Epithelial cell of esophagus (primary cell): ENCODE data around the gene EDN2.
A peak's percentile ranks its signal among the peaks of the same experiment; 100 is the strongest.

ENCODE experiments used
- DNase-seq: peaks from one replicate; pipeline ENCODE4 v3.0.0; 2010; ENCODE audit warnings: low read depth
- H3K4me3 ChIP-seq: 2 replicates; pipeline ENCODE4 v1.5.1; 2011; ENCODE audit warnings: mild to moderate bottlenecking, low read length, control low read depth
- TF ChIP-seq, protein P1 (sequence below): IDR thresholded peaks from 2 replicates; pipeline ENCODE4 v1.5.1; 2011; ENCODE audit warnings: low read depth, mild to moderate bottlenecking, low read length, control low read depth, inconsistent platforms; ENCODE audit not compliant: insufficient read depth; ENCODE audit errors: missing control alignments

The EDN2 gene

DNA sequence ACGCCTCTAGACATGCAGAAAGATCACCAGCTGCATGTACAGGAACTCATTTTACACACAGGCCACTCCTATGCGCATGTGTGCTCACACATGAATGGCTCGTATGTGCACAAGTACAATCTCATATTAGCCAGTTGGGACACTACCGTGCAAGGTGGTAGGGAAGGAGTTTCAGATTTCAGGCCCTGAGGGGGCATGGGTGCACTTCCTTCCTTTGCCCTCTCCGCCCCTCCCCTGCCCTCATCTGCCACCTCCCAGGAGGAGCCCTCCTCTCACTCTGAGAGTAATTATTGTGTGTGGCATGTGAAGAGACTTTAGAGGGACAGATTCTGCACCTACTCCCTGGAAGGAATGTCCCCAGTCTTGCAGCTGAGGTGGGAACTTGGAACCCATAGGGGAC is 14.8 kb downstream of the EDN2 start:
- TF ChIP-seq, protein P1, sequence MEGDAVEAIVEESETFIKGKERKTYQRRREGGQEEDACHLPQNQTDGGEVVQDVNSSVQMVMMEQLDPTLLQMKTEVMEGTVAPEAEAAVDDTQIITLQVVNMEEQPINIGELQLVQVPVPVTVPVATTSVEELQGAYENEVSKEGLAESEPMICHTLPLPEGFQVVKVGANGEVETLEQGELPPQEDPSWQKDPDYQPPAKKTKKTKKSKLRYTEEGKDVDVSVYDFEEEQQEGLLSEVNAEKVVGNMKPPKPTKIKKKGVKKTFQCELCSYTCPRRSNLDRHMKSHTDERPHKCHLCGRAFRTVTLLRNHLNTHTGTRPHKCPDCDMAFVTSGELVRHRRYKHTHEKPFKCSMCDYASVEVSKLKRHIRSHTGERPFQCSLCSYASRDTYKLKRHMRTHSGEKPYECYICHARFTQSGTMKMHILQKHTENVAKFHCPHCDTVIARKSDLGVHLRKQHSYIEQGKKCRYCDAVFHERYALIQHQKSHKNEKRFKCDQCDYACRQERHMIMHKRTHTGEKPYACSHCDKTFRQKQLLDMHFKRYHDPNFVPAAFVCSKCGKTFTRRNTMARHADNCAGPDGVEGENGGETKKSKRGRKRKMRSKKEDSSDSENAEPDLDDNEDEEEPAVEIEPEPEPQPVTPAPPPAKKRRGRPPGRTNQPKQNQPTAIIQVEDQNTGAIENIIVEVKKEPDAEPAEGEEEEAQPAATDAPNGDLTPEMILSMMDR = no peak
- no peak for DNase-seq
- no peak overlapping the region for H3K4me3 ChIP-seq

- TF ChIP-seq, protein P1 = no peak
- no peak overlapping the region for H3K4me3 ChIP-seq
- no peak for DNase-seq
Measured at GRCh38 chr1:41468122-41468762, 16.2 kb downstream of the EDN2 start.

DNA sequence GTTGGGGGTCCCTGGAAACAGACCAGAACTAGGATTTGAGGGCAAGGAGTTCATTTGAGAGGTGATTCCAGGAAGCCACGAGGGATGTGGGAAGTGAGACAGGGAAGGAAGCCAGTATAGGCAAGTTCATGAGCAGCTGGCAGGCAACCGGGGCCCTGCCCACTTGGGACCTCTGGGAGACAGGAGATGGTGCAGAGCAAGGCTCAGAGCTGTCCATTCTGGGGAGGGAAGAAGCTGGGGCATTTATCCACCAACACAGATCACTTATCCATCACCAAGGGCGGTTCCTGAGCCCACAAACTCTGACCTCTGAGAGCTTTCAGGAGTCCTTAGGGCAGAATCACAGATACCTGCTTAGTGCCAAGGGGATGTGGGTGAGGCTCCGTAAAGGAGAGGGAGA is 16.8 kb downstream of the EDN2 start:
- TF ChIP-seq, protein P1 = no peak
- no peak for DNase-seq
- no peak overlapping the region for H3K4me3 ChIP-seq

- DNase-seq = no peak
- TF ChIP-seq, protein P1 = no peak
Measured at GRCh38 chr1:41466146-41466545, 18.3 kb downstream of the EDN2 start.

DNA sequence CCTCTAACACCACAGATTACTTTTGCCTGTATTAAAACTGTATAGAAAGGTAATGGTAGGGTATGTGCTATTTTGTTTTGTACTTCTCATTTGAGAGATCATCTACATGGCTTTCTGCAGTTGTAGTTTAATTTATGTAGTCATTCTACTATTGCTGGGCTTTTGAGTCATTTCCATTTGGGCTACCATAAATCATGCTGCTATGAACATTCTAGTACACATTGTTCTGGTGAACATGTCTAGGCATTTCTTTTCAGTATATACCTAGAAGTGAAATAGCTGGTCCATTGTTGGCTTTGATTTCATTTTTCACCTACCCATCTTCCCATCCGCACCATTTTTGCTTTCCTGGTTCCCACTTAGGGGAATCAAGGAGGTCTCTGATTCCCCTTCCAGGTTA is 18.7 kb downstream of the EDN2 start:
- TF ChIP-seq, protein P1 = no peak
- H3K4me3 ChIP-seq = no peak overlapping the region
- peak; percentile 58 for DNase-seq

More at GRCh38 chr1:41466146-41466545, 18.3 kb downstream of the EDN2 start:
- H3K4me3 ChIP-seq = no peak overlapping the region

DNA sequence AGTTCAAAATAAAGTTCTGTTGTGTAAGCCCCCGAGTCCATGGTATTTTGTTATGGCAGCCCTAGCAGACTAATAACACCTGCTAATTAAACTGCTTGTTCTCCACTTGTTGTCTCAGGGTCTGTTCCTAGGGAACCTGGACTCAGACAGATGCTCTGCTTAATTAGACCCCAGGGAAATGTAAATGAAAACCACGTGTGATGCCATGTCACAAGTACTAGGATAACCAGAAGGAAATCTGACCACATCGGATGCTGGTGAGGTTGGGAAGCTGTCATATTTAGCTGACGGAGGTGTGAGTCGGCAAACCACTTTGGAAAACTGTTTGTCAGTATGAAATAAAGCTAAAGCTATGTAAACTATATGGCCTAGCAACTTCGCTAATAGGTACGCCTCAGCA is 19.6 kb downstream of the EDN2 start:
- TF ChIP-seq, protein P1 = no peak
- no peak overlapping the region for H3K4me3 ChIP-seq
- no peak for DNase-seq

DNA sequence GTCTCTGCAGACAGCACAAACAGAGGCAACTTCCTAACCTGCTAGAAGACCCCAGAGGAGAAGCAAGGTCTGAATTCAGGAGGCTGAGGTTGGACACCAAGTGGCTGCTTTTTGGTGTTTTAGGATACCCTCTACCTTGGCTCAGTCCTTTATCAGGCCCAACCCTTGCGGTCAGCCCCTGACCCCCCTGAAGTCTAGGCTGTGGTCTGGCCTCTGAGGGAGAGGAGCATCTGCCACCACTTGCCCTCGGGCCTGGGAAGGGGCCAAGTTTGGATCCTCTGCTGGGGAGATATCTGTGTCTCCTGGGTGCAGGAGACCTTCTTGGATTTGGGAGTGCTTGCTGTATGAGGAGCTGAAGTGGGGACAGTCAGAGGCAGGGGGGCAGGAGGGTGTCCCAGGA is 21.0 kb downstream of the EDN2 start:
- DNase-seq = no peak
- TF ChIP-seq, protein P1 = no peak
- no peak overlapping the region for H3K4me3 ChIP-seq
